ENCODE results near the gene CSRNP2. TPM values are rescaled to one million over a fixed set of nuclear protein-coding genes. Genes with fewer than 3 reads are reported as not detected.

The CSRNP2 gene, protein sequence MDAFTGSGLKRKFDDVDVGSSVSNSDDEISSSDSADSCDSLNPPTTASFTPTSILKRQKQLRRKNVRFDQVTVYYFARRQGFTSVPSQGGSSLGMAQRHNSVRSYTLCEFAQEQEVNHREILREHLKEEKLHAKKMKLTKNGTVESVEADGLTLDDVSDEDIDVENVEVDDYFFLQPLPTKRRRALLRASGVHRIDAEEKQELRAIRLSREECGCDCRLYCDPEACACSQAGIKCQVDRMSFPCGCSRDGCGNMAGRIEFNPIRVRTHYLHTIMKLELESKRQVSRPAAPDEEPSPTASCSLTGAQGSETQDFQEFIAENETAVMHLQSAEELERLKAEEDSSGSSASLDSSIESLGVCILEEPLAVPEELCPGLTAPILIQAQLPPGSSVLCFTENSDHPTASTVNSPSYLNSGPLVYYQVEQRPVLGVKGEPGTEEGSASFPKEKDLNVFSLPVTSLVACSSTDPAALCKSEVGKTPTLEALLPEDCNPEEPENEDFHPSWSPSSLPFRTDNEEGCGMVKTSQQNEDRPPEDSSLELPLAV
- total RNA-seq = 10 to 100 TPM; 19.1 to 35.0 (median 28.3) TPM

DNA sequence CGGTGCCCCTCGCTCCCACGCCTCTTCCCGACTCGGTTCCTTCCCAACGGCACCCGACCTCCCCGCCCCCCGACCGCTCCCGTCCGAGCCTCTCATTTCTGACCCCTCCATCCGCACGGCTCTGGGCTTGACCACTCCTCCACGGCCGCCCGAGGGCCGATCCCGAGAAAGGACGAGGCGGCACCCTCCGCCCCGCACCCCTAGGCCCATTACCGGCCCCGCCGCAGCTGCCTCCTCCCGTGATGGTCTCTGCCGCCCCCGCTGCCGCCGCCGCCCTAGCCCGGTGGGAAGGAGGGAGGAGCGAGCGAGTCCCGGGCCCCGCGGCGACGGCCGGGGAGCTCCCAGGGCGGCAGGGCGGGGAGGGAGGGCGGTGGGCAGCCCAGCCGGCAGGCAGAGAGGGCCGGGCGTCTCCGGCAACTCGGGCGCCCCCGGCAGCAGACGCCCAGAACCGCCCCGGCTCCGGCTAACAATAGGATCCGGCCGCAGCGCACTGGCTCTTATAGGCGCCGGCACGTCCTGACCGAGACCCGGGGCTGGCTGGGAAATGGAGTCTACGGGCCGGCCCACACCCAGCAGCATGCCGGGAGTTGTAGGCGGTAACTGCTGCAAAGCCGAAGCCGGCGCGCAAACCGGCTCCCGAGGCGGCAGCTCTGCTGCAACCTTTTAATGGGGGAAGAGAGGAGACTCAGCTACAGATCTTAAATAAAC lies at the start of gene CSRNP2:
TSS of gene CSRNP2 (minus strand) at position 471 of the 708 bp plus-strand sequence. CDS start 7,035 bp downstream, outside the sequence.
- peak; percentile 100 for ATAC-seq

DNA sequence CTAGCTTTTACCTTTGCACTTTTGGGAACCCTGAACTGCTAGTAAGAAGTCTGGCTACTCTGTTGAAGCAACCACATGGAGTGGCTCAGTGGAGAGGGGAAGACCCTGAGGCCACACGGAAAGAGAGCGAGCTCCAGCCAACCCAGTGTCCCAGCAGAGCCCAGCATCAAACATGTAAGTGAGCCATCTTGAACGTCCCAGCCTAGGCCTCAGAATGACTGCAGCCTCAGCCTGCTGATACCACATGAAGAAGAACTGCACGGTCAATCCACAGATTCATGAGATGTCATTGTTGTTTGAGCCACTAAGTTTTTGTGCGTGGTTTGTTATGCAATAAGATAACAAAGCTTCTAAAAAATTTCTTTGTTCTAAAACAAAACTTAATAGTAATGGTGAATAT lies 49.3 kb upstream of the CSRNP2 start:
- TF ChIP-seq POLR2AphosphoS5 (IDR thresholded peaks at IDR 0.05) (no peak), POLR2A (IDR thresholded peaks at IDR 0.05) (no peak), EP300 (IDR thresholded peaks at IDR 0.05) (no peak)
- TF ChIP-seq, protein P1, sequence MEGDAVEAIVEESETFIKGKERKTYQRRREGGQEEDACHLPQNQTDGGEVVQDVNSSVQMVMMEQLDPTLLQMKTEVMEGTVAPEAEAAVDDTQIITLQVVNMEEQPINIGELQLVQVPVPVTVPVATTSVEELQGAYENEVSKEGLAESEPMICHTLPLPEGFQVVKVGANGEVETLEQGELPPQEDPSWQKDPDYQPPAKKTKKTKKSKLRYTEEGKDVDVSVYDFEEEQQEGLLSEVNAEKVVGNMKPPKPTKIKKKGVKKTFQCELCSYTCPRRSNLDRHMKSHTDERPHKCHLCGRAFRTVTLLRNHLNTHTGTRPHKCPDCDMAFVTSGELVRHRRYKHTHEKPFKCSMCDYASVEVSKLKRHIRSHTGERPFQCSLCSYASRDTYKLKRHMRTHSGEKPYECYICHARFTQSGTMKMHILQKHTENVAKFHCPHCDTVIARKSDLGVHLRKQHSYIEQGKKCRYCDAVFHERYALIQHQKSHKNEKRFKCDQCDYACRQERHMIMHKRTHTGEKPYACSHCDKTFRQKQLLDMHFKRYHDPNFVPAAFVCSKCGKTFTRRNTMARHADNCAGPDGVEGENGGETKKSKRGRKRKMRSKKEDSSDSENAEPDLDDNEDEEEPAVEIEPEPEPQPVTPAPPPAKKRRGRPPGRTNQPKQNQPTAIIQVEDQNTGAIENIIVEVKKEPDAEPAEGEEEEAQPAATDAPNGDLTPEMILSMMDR (IDR thresholded peaks at IDR 0.05) = no peak
- peaks cover 0 to 14% of the 10 kb centered on the region in 2 donors for H3K36me3 ChIP-seq
- no peak for ATAC-seq
- 86 to 88% methylated on average over 3 to 4 of the region's 5 CpGs for WGBS, 2 donors (ENCODE audit: low coverage in 1 of 2)
- no peaks in the 10 kb centered on the region for H3K4me1 ChIP-seq
- H3K27ac ChIP-seq = no peak overlapping the region
- H3K4me3 ChIP-seq = no peak overlapping the region
- H3K27me3 ChIP-seq = no peaks in the 10 kb centered on the region
- no peaks in the 10 kb centered on the region for H3K9me3 ChIP-seq

More for the DNA sequence above, at the start of gene CSRNP2:
- Histone ChIP-seq H3K36me3 (no peaks in the 10 kb centered on the region), H3K27ac (peak within 1 kb of the TSS; percentile 84 to 97 (median 94)), H3K4me1 (peaks cover 0 to 35% (median 7%) of the 10 kb centered on the region in 3 donors), H3K9me3 (no peaks in the 10 kb centered on the region), H3K27me3 (no peaks in the 10 kb centered on the region), H3K4me3 (peak within 1 kb of the TSS; percentile 59 to 97)
- peak; percentile 98 for TF ChIP-seq POLR2AphosphoS5 (IDR thresholded peaks at IDR 0.05)
- TF ChIP-seq POLR2A (IDR thresholded peaks at IDR 0.05) = peak; percentile 99 to 100
- no peak for TF ChIP-seq EP300 (IDR thresholded peaks at IDR 0.05)
- TF ChIP-seq, protein P1 (IDR thresholded peaks at IDR 0.05) = peak in 2 of 4 experiments; percentile 30 to 33
- WGBS, 2 donors (ENCODE audit: low coverage in 1 of 2) = 0% methylated on average over 5 to 9 of the region's 74 CpGs

DNA sequence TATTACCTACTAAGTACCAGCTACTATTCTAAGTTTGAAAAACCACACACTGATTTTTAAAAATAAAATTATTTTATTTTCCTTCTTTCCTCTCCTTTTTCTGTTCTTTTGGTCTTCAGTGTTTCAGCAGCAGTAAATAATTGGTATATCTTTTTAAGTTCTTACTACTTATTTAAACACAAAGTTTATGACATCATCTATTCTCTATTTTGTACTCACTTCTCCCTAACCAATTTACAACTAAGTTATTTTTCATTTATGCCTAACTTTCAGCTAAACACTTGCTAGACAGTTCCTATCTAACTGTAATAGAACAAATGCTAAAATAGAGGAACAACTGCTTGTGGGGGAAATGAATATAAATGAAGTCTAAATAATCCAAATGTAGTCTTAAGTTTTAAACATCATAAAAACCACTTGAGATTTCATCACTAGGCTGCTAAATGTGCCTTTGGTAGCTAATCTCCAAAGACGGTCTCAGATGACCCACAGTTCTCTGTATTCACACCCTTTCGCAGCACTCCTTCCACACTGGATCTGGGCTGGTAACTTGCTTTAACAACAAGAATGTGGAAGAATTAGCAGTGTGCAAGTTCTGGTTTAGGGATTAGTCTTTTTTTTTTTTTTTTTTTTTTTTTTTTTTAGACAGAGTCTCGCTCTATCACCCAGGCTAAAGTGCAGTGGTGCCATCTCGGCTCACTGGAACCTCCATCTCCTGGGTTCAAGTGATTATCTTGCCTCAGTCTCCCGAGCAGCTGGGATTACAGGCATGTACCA lies 48.5 kb upstream of the CSRNP2 start:
- Histone ChIP-seq H3K4me3 (no peak overlapping the region), H3K9me3 (no peaks in the 10 kb centered on the region), H3K27me3 (no peaks in the 10 kb centered on the region), H3K36me3 (peaks cover 0 to 13% of the 10 kb centered on the region in 2 donors), H3K4me1 (no peaks in the 10 kb centered on the region), H3K27ac (no peak overlapping the region)
- ATAC-seq = no peak
- TF ChIP-seq, protein P1 (IDR thresholded peaks at IDR 0.05) = no peak
- no peak for TF ChIP-seq POLR2A (IDR thresholded peaks at IDR 0.05)
- TF ChIP-seq EP300 (IDR thresholded peaks at IDR 0.05) = no peak
- no peak for TF ChIP-seq POLR2AphosphoS5 (IDR thresholded peaks at IDR 0.05)
- 88 to 93% methylated on average over 2 to 4 of the region's 5 CpGs for WGBS, 2 donors (ENCODE audit: low coverage in 1 of 2)

DNA sequence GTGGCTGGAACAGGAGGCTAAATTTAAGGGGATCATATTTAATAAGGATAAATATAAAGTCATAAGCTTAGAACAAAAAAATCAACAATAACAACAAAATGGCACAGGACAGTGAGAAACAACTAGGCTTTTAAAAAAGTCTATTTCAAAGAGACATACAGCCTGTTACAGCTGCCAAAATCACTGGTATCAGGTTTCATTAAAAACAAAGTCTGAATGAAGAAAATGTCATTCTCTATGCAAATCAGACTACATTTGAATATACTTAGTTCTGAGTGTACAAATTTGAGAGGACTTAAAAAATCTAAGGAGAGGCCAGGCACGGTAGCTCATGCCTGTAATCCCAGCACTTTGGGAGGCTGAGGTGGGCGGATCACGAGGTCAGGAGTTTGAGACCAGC lies 45.5 kb upstream of the CSRNP2 start:
- no peak overlapping the region for H3K4me3 ChIP-seq
- no peaks in the 10 kb centered on the region for H3K9me3 ChIP-seq
- H3K4me1 ChIP-seq = no peaks in the 10 kb centered on the region
- H3K36me3 ChIP-seq = peaks cover 0 to 13% of the 10 kb centered on the region in 2 donors
- 72 to 82% methylated on average over 3 of the region's 3 CpGs for WGBS, 2 donors (ENCODE audit: low coverage in 1 of 2)
- no peaks in the 10 kb centered on the region for H3K27me3 ChIP-seq
- ATAC-seq = no peak
- no peak overlapping the region for H3K27ac ChIP-seq
- TF ChIP-seq EP300 (IDR thresholded peaks at IDR 0.05) (no peak), POLR2AphosphoS5 (IDR thresholded peaks at IDR 0.05) (no peak), POLR2A (IDR thresholded peaks at IDR 0.05) (no peak)
- TF ChIP-seq, protein P1 (IDR thresholded peaks at IDR 0.05) = no peak
